H1 (cell line): ENCODE data around the gene CEP68. TPM values are rescaled to one million over a fixed set of nuclear protein-coding genes. Genes with fewer than 3 reads are reported as not detected.

Experiments
- CBX8 ChIP-seq: fragments of 300-800, 300-1000 bp; sonication (generic); IDR thresholded peaks from 2 replicates; pipeline ENCODE4 v1.7.1; 2016; ENCODE audit warnings: low read depth, low read length, borderline replicate concordance
- EP300 ChIP-seq, 2 experiments: IDR thresholded peaks; 1 replicate in 1 of 2; 2 replicates in 1 of 2; pipeline ENCODE4 v1.6.1; 2011 to 2012; ENCODE audit warnings: low read depth in 2 of 2, low read length in 2 of 2, mild to moderate bottlenecking in 2 of 2, borderline replicate concordance in 1 of 2, inconsistent platforms in 1 of 2, moderate library complexity in 1 of 2
- GTF2F1 ChIP-seq: IDR thresholded peaks from 2 replicates; pipeline ENCODE4 v1.6.1; 2012; ENCODE audit warnings: low read depth, low read length, improper control_type of control experiment, borderline replicate concordance
- HDAC2 ChIP-seq, 2 experiments: fragments of 300-600 bp in 1 of 2; sonication (generic) in 1 of 2; IDR thresholded peaks; 2 replicates each; pipeline ENCODE4 v1.6.1; 2011 to 2012; ENCODE audit warnings: low read depth in 2 of 2, low read length in 2 of 2, mild to moderate bottlenecking in 2 of 2, moderate library complexity in 2 of 2, borderline replicate concordance in 1 of 2, inconsistent platforms in 1 of 2
- JUND ChIP-seq: IDR thresholded peaks from 2 replicates; pipeline ENCODE4 v1.6.1; 2011; ENCODE audit warnings: mild to moderate bottlenecking, improper control_type of control experiment, low read length
- SAP30 ChIP-seq: fragments of 300-600 bp; sonication (generic); IDR thresholded peaks from 2 replicates; pipeline ENCODE4 v1.7.1; 2012; ENCODE audit warnings: low read length, moderate library complexity, mild to moderate bottlenecking, inconsistent platforms; ENCODE audit not compliant: insufficient read depth, insufficient replicate concordance
- SUZ12 ChIP-seq: fragments of 200-600 bp; sonication (generic); IDR thresholded peaks from 2 replicates; pipeline ENCODE4 v1.6.1; 2012; ENCODE audit warnings: mild to moderate bottlenecking, inconsistent platforms, low read length, moderate library complexity, mixed read lengths
- polyA plus RNA-seq, 7 experiments: library from polyadenylated mRNA; depleted of rRNA in 3 of 7; stranded (reverse) in 5 of 7; unstranded in 2 of 7; fragments of >200 nt in 5 of 7; fragments of 200-250 nt in 2 of 7; gene quantifications; 1 replicate in 5 of 7; 2 replicates in 1 of 7; 4 replicates in 1 of 7; pipeline versions ENCODE4 v1.2.1 to v1.2.3, GENCODE V29; 2011 to 2013; ENCODE audit warnings: missing spikeins in 2 of 7, mixed read lengths in 2 of 7
- total RNA-seq: library from RNA; stranded (reverse); fragmentation: NEBNext Ultra II Directional; extraction: Animal tissue kit (Norgen Biotek cat#: 25700); gene quantifications from 2 replicates; pipeline ENCODE4 v1.2.1, GENCODE V29; 2021
- TF ChIP-seq, protein P1 (sequence below): fragments of 300-600 bp; sonication (generic); IDR thresholded peaks from 2 replicates; pipeline ENCODE4 v1.7.1; 2012; ENCODE audit warnings: low read length, moderate library complexity, mild to moderate bottlenecking, inconsistent platforms; ENCODE audit not compliant: insufficient replicate concordance

The CEP68 gene
- total and polyA plus RNA-seq, 2 of the 8 experiments (the other 6 are each of a cell fraction or from before 2014, with no cell fraction given) = 23.2 to 24.7 TPM

DNA sequence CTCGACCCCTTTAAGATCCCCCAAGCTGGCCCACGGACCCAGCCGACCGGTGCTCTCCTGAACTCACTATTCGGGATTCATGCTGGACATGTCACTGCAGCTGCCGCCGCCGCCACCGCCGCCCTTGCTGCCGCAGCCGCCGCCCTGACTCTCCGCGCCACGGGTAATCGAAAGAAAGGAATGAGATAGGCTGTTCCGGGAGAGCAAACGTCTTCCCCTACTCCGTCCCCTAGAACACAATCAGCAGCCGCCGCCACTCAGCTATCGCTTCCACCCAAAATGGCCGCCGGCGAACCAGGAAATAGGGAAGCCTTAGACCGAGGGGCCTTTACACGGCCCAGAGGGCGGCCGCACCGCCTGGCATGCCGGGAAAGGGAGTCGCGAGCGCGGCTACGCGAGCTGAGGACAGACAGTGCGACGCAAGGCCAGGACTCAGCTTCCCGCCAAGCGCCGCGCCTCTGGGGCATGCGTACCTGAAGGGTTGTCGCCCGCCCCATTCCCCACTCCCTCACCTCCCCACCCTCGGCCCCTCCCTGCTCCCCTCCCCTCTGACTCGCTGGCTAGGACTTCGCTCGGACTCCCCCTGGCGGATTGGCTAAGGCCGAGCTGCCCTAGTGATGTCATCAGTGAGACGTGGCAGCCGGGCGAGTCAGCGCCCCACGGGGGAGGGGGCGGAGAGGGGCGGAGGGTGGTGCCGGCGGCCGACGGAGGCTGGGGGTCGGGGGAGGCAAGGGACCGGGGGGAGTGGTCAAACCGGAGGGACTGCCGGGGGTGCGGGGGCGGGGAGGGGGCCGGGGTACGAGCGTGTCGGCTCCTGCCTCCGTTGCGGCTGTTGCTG, 73.8 kb downstream of the CEP68 start, which contains the start of gene RAB1A (continued):
- TF ChIP-seq, protein P1, sequence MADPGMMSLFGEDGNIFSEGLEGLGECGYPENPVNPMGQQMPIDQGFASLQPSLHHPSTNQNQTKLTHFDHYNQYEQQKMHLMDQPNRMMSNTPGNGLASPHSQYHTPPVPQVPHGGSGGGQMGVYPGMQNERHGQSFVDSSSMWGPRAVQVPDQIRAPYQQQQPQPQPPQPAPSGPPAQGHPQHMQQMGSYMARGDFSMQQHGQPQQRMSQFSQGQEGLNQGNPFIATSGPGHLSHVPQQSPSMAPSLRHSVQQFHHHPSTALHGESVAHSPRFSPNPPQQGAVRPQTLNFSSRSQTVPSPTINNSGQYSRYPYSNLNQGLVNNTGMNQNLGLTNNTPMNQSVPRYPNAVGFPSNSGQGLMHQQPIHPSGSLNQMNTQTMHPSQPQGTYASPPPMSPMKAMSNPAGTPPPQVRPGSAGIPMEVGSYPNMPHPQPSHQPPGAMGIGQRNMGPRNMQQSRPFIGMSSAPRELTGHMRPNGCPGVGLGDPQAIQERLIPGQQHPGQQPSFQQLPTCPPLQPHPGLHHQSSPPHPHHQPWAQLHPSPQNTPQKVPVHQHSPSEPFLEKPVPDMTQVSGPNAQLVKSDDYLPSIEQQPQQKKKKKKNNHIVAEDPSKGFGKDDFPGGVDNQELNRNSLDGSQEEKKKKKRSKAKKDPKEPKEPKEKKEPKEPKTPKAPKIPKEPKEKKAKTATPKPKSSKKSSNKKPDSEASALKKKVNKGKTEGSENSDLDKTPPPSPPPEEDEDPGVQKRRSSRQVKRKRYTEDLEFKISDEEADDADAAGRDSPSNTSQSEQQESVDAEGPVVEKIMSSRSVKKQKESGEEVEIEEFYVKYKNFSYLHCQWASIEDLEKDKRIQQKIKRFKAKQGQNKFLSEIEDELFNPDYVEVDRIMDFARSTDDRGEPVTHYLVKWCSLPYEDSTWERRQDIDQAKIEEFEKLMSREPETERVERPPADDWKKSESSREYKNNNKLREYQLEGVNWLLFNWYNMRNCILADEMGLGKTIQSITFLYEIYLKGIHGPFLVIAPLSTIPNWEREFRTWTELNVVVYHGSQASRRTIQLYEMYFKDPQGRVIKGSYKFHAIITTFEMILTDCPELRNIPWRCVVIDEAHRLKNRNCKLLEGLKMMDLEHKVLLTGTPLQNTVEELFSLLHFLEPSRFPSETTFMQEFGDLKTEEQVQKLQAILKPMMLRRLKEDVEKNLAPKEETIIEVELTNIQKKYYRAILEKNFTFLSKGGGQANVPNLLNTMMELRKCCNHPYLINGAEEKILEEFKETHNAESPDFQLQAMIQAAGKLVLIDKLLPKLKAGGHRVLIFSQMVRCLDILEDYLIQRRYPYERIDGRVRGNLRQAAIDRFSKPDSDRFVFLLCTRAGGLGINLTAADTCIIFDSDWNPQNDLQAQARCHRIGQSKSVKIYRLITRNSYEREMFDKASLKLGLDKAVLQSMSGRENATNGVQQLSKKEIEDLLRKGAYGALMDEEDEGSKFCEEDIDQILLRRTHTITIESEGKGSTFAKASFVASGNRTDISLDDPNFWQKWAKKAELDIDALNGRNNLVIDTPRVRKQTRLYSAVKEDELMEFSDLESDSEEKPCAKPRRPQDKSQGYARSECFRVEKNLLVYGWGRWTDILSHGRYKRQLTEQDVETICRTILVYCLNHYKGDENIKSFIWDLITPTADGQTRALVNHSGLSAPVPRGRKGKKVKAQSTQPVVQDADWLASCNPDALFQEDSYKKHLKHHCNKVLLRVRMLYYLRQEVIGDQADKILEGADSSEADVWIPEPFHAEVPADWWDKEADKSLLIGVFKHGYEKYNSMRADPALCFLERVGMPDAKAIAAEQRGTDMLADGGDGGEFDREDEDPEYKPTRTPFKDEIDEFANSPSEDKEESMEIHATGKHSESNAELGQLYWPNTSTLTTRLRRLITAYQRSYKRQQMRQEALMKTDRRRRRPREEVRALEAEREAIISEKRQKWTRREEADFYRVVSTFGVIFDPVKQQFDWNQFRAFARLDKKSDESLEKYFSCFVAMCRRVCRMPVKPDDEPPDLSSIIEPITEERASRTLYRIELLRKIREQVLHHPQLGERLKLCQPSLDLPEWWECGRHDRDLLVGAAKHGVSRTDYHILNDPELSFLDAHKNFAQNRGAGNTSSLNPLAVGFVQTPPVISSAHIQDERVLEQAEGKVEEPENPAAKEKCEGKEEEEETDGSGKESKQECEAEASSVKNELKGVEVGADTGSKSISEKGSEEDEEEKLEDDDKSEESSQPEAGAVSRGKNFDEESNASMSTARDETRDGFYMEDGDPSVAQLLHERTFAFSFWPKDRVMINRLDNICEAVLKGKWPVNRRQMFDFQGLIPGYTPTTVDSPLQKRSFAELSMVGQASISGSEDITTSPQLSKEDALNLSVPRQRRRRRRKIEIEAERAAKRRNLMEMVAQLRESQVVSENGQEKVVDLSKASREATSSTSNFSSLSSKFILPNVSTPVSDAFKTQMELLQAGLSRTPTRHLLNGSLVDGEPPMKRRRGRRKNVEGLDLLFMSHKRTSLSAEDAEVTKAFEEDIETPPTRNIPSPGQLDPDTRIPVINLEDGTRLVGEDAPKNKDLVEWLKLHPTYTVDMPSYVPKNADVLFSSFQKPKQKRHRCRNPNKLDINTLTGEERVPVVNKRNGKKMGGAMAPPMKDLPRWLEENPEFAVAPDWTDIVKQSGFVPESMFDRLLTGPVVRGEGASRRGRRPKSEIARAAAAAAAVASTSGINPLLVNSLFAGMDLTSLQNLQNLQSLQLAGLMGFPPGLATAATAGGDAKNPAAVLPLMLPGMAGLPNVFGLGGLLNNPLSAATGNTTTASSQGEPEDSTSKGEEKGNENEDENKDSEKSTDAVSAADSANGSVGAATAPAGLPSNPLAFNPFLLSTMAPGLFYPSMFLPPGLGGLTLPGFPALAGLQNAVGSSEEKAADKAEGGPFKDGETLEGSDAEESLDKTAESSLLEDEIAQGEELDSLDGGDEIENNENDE = no peak
- TF ChIP-seq HDAC2 (IDR thresholded peaks at IDR 0.05; ENCODE audit: borderline replicate concordance in 1 of 2, low read depth in 2 of 2, low read length in 2 of 2) = peak; percentile 52 to 75; a peak in 1 of 4 replicates
- TF ChIP-seq SAP30 = no peak
- no peak for TF ChIP-seq CBX8
- peak; percentile 80 for TF ChIP-seq JUND
- peak in 1 of 2 experiments; percentile 30; a peak in 1 of 3 replicates for TF ChIP-seq EP300 (IDR thresholded peaks at IDR 0.05; ENCODE audit: borderline replicate concordance in 1 of 2, low read depth in 2 of 2, low read length in 2 of 2)
- no peak for TF ChIP-seq SUZ12
- no peak for TF ChIP-seq GTF2F1
